GM12891 (cell line): ENCODE data around the gene TRIM33.

ENCODE experiments used
- POLR2A ChIP-seq: IDR thresholded peaks from 2 replicates; pipeline ENCODE4 v1.6.1; 2011; ENCODE audit warnings: low read depth, low read length, control low read depth
- POLR2AphosphoS5 ChIP-seq: IDR thresholded peaks from 2 replicates; pipeline ENCODE4 v1.6.1; 2011; ENCODE audit warnings: low read depth, low read length, control low read depth

DNA sequence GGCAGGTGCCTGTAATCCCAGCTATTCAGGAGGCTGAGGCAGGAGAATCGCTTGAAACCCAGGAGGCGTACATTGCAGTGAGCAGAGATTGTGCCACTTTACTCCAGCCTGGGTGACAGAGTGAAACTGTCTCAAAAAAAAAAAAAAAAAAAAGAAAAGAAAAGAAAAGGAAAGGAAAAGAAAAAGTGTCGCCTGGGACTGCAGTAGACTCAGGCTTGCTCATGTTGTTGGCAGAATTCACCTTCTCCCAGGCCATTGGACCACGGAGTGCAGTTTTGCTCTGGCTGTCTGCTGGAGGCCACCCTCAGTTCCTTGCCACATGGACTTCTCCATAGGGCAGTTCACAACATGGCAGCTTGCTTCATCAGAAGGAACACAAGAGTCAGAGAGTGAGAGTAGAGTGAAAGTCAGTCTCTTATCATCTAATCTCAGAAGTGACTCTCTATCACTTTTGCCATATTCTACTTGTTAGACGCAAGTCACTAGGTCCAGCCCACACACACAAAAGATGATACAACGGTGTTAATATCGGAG lies 41.2 kb upstream of the TRIM33 start:
- no peak for TF ChIP-seq POLR2A
- TF ChIP-seq POLR2AphosphoS5 = no peak
